HG03045 (cell line): ENCODE data around the gene UBR2.
"Not testable (repeated sequence)": the region's sequence is repeated elsewhere in the genome, so short reads cannot be mapped to it uniquely, and the experiment has no call there.

Source experiments
- ATAC-seq: cut with Tn5 transposase; IDR thresholded peaks from one replicate; pipeline ENCODE4 v1.9.1; 2021; ENCODE audit warnings: mild to moderate bottlenecking, moderate library complexity; ENCODE audit not compliant: unreplicated experiment

Gene UBR2

GRCh38 chr6:42615518-42615917 is 51.7 kb downstream of the UBR2 start:
- no peak for ATAC-seq

GRCh38 chr6:42616716-42617115 is 52.9 kb downstream of the UBR2 start:
- ATAC-seq = no peak

GRCh38 chr6:42618105-42618504 is 54.3 kb downstream of the UBR2 start:
- ATAC-seq = no peak

GRCh38 chr6:42618686-42619085 is 54.9 kb downstream of the UBR2 start:
- no peak for ATAC-seq

- no peak for ATAC-seq
Observed at GRCh38 chr6:42619963-42620362, 56.1 kb downstream of the UBR2 start.

GRCh38 chr6:42624601-42625000 is 60.8 kb downstream of the UBR2 start:
- no peak for ATAC-seq

- ATAC-seq = no peak
Observed at GRCh38 chr6:42627044-42627443, 63.2 kb downstream of the UBR2 start.

GRCh38 chr6:42627674-42628073 is 63.8 kb downstream of the UBR2 start:
- ATAC-seq = no peak

- ATAC-seq = no peak
Observed at GRCh38 chr6:42628604-42629003, 64.8 kb downstream of the UBR2 start.

GRCh38 chr6:42629845-42630244 is 66.0 kb downstream of the UBR2 start:
- no peak for ATAC-seq

GRCh38 chr6:42637681-42638080 is 73.9 kb downstream of the UBR2 start:
- ATAC-seq = no peak

- no peak for ATAC-seq
Observed at GRCh38 chr6:42642794-42643193, 79.0 kb downstream of the UBR2 start.

- no peak for ATAC-seq
Observed at GRCh38 chr6:42644211-42644610, 80.4 kb downstream of the UBR2 start.

GRCh38 chr6:42652024-42652746 is 88.4 kb downstream of the UBR2 start:
- ATAC-seq = no peak

GRCh38 chr6:42653851-42654250 is 90.0 kb downstream of the UBR2 start:
- no peak for ATAC-seq

GRCh38 chr6:42659806-42660205 is 96.0 kb downstream of the UBR2 start:
- no peak for ATAC-seq

- ATAC-seq = no peak
Observed at GRCh38 chr6:42661540-42662153, 97.8 kb downstream of the UBR2 start.

- no peak for ATAC-seq
Observed at GRCh38 chr6:42664718-42665117, 100.9 kb downstream of the UBR2 start.

- not testable (repeated sequence) for ATAC-seq
Observed at GRCh38 chr6:42674368-42674767, 110.5 kb downstream of the UBR2 start.

- ATAC-seq = no peak
Observed at GRCh38 chr6:42674780-42675179, 111.0 kb downstream of the UBR2 start.

GRCh38 chr6:42679358-42679757 is 115.5 kb downstream of the UBR2 start:
- no peak for ATAC-seq

GRCh38 chr6:42688281-42688680 is 124.5 kb downstream of the UBR2 start:
- ATAC-seq = no peak

- ATAC-seq = no peak
Observed at GRCh38 chr6:42689371-42689770, 125.5 kb downstream of the UBR2 start.
